Heart left ventricle (tissue), 16 donors: ENCODE measurements around the gene GRIN3B. TPM values are rescaled to one million over a fixed set of nuclear protein-coding genes. Genes with fewer than 3 reads are reported as not detected.

Experiments
- ATAC-seq, 4 donors: fragments of 200-7000 bp; cut with Tn5 transposase; one replicate each; pipeline ENCODE4 v1.9.1; 2020 to 2022; ENCODE audit warnings: moderate library complexity in 4 of 4, mild to moderate bottlenecking in 3 of 4, moderate number of reproducible peaks in 1 of 4
- DNase-seq, 5 donors: peaks; one replicate each; pipeline ENCODE4 v3.0.0-alpha.2; 2020
- H3K27ac ChIP-seq, 12 donors: fragments of 200-600 bp; sonication (generic) in 4 of 12; one replicate each; pipeline versions ENCODE4 v1.5.0 to v1.8.0; 2016 to 2022; ENCODE audit warnings: mild to moderate bottlenecking in 2 of 12
- H3K27me3 ChIP-seq, 9 donors: fragments of 200-600 bp; sonication (generic) in 2 of 9; one replicate each; pipeline versions ENCODE4 v1.5.1 to v1.8.0; 2016 to 2022; ENCODE audit warnings: mild to moderate bottlenecking in 3 of 9
- H3K36me3 ChIP-seq, 9 donors: fragments of 200-600 bp; sonication (generic) in 2 of 9; one replicate each; pipeline versions ENCODE4 v1.5.0 to v1.8.0; 2018 to 2022; ENCODE audit warnings: mild to moderate bottlenecking in 2 of 9
- H3K4me1 ChIP-seq, 12 donors: fragments of 200-600 bp; sonication (generic) in 4 of 12; one replicate each; pipeline versions ENCODE4 v1.5.0 to v1.8.0; 2016 to 2022; ENCODE audit warnings: mild to moderate bottlenecking in 3 of 12
- H3K4me3 ChIP-seq, 12 donors: fragments of 200-600 bp; sonication (generic) in 4 of 12; one replicate each; pipeline versions ENCODE4 v1.5.0 to v1.8.0; 2017 to 2022; ENCODE audit warnings: mild to moderate bottlenecking in 9 of 12, moderate library complexity in 4 of 12
- H3K9me3 ChIP-seq, 12 donors: fragments of 200-600 bp; sonication (generic) in 4 of 12; one replicate each; pipeline versions ENCODE4 v1.5.0 to v1.8.0; 2016 to 2022; ENCODE audit warnings: mild to moderate bottlenecking in 1 of 12
- POLR2A ChIP-seq, 2 donors: fragments of 450-650 bp; IDR thresholded peaks; one replicate each; pipeline ENCODE4 v1.6.1; 2017; ENCODE audit warnings: antibody characterized with exemption in 2 of 2, mild to moderate bottlenecking in 2 of 2, moderate library complexity in 2 of 2
- WGBS, 4 donors: extraction: QIAGEN DNeasy Blood & Tissue Kit in 2 of 4; methylation state at CpG; one replicate each; pipeline versions ENCODE4 v1.1.5 to v1.1.7; 2013 to 2018; 5-methylcytosine and 5-hydroxymethylcytosine counted together
- intact Hi-C, 10 donors: fragments of 100-400 bp; cut with DNase I; formaldehyde crosslinking; loops; one replicate each; pipeline versions ENCODE4 v1.11.1 to v1.14.2; 2022
- polyA plus RNA-seq, 2 donors: library from polyadenylated mRNA; stranded (reverse); fragments of 200-250 nt; gene quantifications; one replicate each; pipeline ENCODE4 v1.2.3, GENCODE V29; 2013
- total RNA-seq, 9 donors: library from RNA; depleted of rRNA in 2 of 9; stranded (reverse); fragments of >200 nt in 2 of 9; fragmentation: NEBNext Ultra II Directional in 3 of 9; extraction: Animal tissue kit (Norgen Biotek cat#: 25700) in 3 of 9; gene quantifications; one replicate each; pipeline versions ENCODE4 v1.1.0 to v1.2.4, GENCODE V29; 2016 to 2023
- TF ChIP-seq, protein P1 (sequence below), 12 donors: fragments of 200-600 bp; sonication (generic) in 4 of 12; IDR thresholded peaks; one replicate each; pipeline versions ENCODE4 v1.5.0 to v1.8.0; 2018 to 2022; ENCODE audit warnings: antibody characterized with exemption in 12 of 12, mild to moderate bottlenecking in 5 of 12
- donor health status: ischemic (EF 13 %, LVEDD 7.1; RV severe dilation, severe dysfunction).
- donor health status: healthy with polysubstance abuse.
- donor health status: DM: no; HTN: yes; CAD: no.
- donor health status: DM: no; HTN: no; CAD: no.
- donor health status: ischemic (EF 25% LVEDD 6.9; RV normal size, moderate dysfunction).
- donor health status: ischemic (EF 25% LVEDD 5.7; RV mildly dilated, moderate dysfunction).
- donor health status: healthy.
- donor health status: DM: yes; HTN: yes; CAD: no.
- donor health status: ischemic (EF 35%, LVEDD 5.7; RV mildly dilated, moderate dysfunction).
- donor health status: nonischemic (EF 11% LVEDD 7.7; RV severe dilation, severe dysfunction).
- donor health status: DM: yes; HTN: yes; CAD: no.
- donor health status: PGD.
- donor health status: ischemic (EF 29% LVEDD 5.4; RV normal size, mild dysfunction).
- donor health status: nonischemic (EF 23%, LVEDD 6.1; RV moderate dilation, normal function).

The GRIN3B gene
- total and polyA plus RNA-seq, 11 donors = 0.01 to 0.51 (median 0.09) TPM; not detected in 8

DNA sequence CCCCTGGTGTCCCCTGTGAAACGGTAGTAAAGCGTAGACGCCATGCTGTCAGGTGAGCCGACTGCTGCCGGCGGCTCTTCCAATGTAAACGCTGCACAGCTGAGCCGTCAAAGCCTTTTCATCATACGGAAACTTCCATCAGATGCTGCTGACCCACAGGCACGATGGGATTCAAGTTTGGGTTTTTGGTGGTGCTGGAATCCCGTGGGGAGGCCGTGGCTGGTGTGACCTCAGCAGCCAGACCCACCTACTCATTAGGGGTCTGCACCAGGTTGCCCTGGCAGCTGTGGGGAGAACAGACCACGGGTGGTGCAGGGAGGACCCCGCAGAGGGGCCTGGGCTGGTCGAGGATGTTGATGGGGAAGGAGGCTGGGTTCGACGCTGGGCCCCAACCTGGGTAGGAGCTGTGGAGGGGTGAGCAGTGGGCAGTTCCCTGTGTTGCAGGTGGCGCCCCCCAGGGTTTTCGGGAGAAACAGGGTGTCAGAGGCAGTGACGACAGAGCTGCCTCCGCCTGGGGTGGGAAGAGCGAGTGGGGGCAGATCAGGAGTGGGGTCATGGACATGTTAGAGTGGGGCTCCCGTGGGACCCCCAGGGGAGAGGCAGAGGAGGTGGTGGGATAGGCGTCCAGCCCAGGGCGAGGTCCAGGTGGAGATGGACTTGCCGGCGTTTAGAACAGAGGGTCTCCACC lies 6.6 kb downstream of the GRIN3B start:
- intact Hi-C loops = no loop called here
- Histone ChIP-seq H3K27ac (no peak overlapping the region), H3K27me3 (peaks cover 0 to 17% (median 2%) of the 10 kb centered on the region in 9 donors), H3K4me3 (no peak overlapping the region), H3K36me3 (peaks cover 0 to 39% (median 24%) of the 10 kb centered on the region in 9 donors), H3K4me1 (peaks cover 0 to 8% (median 0%) of the 10 kb centered on the region in 12 donors), H3K9me3 (no peaks in the 10 kb centered on the region)
- TF ChIP-seq POLR2A (IDR thresholded peaks at IDR 0.05) = no peak
- TF ChIP-seq, protein P1, sequence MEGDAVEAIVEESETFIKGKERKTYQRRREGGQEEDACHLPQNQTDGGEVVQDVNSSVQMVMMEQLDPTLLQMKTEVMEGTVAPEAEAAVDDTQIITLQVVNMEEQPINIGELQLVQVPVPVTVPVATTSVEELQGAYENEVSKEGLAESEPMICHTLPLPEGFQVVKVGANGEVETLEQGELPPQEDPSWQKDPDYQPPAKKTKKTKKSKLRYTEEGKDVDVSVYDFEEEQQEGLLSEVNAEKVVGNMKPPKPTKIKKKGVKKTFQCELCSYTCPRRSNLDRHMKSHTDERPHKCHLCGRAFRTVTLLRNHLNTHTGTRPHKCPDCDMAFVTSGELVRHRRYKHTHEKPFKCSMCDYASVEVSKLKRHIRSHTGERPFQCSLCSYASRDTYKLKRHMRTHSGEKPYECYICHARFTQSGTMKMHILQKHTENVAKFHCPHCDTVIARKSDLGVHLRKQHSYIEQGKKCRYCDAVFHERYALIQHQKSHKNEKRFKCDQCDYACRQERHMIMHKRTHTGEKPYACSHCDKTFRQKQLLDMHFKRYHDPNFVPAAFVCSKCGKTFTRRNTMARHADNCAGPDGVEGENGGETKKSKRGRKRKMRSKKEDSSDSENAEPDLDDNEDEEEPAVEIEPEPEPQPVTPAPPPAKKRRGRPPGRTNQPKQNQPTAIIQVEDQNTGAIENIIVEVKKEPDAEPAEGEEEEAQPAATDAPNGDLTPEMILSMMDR (IDR thresholded peaks at IDR 0.05) = no peak
- WGBS, 4 donors = 77 to 84% (median 83%) methylated on average over 23 to 27 of the region's 27 CpGs
- peak in 1 of 5 donors; percentile 54 for DNase-seq
- no peak for ATAC-seq

DNA sequence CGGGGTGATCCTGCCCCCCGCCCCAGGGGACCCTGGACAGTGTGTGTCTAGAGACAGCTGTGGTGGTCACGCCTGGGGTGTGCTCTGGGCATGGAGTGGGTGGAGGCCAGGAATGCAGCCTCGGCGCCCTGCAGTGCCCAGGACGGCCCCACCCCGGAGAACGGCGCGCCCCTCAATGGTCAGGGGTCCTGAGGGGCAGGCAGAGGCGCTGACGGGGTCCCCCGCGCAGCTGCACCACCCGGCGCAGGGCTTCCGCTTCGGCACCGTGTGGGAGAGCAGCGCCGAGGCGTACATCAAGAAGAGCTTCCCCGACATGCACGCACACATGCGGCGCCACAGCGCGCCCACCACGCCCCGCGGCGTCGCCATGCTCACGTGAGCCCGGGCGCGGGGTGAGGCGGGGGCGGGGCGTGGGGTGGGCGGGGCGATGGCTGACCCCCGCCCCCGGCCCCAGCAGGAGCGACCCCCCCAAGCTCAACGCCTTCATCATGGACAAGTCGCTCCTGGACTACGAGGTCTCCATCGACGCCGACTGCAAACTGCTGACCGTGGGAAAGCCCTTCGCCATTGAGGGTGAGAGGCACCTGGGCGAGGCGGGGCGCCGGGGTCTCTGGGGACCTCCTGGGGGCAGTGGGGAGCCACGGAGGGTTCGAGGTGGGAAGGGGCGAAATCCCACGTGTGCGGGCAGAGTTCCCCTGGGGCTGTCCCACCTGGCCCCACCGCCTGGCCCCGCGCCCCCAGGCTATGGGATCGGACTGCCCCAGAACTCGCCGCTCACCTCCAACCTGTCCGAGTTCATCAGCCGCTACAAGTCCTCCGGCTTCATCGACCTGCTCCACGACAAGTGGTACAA lies 7.4 kb downstream of the GRIN3B start:
- no peak overlapping the region for H3K4me3 ChIP-seq
- intact Hi-C loops = no loop called here
- H3K27me3 ChIP-seq = peaks cover 0 to 10% (median 0%) of the 10 kb centered on the region in 9 donors
- WGBS, 4 donors = 94 to 96% (median 95%) methylated on average over 53 to 73 of the region's 73 CpGs
- H3K27ac ChIP-seq = no peak overlapping the region
- TF ChIP-seq POLR2A (IDR thresholded peaks at IDR 0.05) = no peak
- TF ChIP-seq, protein P1 (IDR thresholded peaks at IDR 0.05) = no peak
- no peak for ATAC-seq
- peaks cover 0 to 7% (median 0%) of the 10 kb centered on the region in 12 donors for H3K4me1 ChIP-seq
- peaks cover 0 to 47% (median 32%) of the 10 kb centered on the region in 9 donors for H3K36me3 ChIP-seq
- peak in 1 of 5 donors; percentile 56 for DNase-seq
- H3K9me3 ChIP-seq = no peaks in the 10 kb centered on the region

DNA sequence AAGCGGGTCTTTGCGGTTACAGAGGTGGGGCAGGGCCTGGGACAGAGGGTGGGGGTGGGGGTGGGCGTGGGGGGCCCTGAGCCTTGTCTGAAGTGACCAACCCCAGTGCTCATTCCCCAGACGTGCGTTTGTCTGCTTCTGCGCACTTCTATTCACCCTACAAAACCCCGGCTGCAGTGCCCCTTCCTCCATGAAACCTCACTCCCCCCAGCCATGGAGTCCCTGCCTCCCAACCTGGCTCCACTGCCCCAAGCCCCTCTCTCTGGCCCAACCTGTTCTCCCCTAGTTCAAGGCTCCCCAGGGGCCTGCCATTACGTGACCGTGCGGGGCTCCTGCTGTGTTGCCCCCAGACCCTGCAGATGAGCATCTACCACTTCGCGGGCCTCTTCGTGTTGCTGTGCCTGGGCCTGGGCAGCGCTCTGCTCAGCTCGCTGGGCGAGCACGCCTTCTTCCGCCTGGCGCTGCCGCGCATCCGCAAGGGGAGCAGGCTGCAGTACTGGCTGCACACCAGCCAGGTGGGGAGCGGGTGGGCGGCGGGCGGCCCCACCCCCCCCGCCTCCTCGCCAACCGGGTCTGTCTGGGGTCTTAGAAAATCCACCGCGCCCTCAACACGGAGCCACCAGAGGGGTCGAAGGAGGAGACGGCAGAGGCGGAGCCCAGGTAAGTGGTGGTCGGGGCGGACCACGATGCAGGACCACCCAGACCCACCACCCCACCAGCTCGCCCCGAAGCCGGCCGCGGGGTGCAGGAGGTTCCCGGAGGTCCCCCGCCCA lies 8.2 kb downstream of the GRIN3B start:
- intact Hi-C loops = no loop called here
- Histone ChIP-seq H3K27ac (no peak overlapping the region), H3K27me3 (peaks cover 0 to 5% (median 0%) of the 10 kb centered on the region in 9 donors), H3K36me3 (peaks cover 0 to 55% (median 40%) of the 10 kb centered on the region in 9 donors), H3K9me3 (no peaks in the 10 kb centered on the region), H3K4me1 (peaks cover 0 to 7% (median 0%) of the 10 kb centered on the region in 12 donors), H3K4me3 (no peak overlapping the region)
- DNase-seq (peak in 1 of 5 donors; percentile 55), ATAC-seq (no peak)
- TF ChIP-seq, protein P1 (IDR thresholded peaks at IDR 0.05) = no peak
- TF ChIP-seq POLR2A (IDR thresholded peaks at IDR 0.05) = no peak
- 90 to 97% (median 95%) methylated on average over 30 to 45 of the region's 45 CpGs for WGBS, 4 donors
